H1 (cell line): ENCODE data around the gene LRRC45. TPM values are rescaled to one million over a fixed set of nuclear protein-coding genes. Genes with fewer than 3 reads are reported as not detected.

Experiments used
- GABPA ChIP-seq: IDR thresholded peaks from 2 replicates; pipeline ENCODE4 v1.6.1; 2011; ENCODE audit warnings: mild to moderate bottlenecking, low read length, moderate library complexity, borderline replicate concordance; ENCODE audit not compliant: insufficient read depth
- MAFK ChIP-seq: IDR thresholded peaks from 2 replicates; pipeline ENCODE4 v1.6.1; 2012; ENCODE audit warnings: low read depth, mild to moderate bottlenecking, improper control_type of control experiment, low read length
- PHF8 ChIP-seq: fragments of 200-600 bp; sonication (generic); conservative IDR thresholded peaks from 2 replicates; pipeline ENCODE4 v1.7.1; 2012; ENCODE audit warnings: low read depth, mild to moderate bottlenecking, inconsistent platforms, low read length, moderate library complexity
- SAP30 ChIP-seq: fragments of 300-600 bp; sonication (generic); IDR thresholded peaks from 2 replicates; pipeline ENCODE4 v1.7.1; 2012; ENCODE audit warnings: low read length, moderate library complexity, mild to moderate bottlenecking, inconsistent platforms; ENCODE audit not compliant: insufficient read depth, insufficient replicate concordance
- TEAD4 ChIP-seq: IDR thresholded peaks from 2 replicates; pipeline ENCODE4 v1.6.1; 2012; ENCODE audit warnings: low read depth, low read length, inconsistent platforms, mixed read lengths
- polyA plus RNA-seq, 7 experiments: library from polyadenylated mRNA; depleted of rRNA in 3 of 7; stranded (reverse) in 5 of 7; unstranded in 2 of 7; fragments of >200 nt in 5 of 7; fragments of 200-250 nt in 2 of 7; gene quantifications; 1 replicate in 5 of 7; 2 replicates in 1 of 7; 4 replicates in 1 of 7; pipeline versions ENCODE4 v1.2.1 to v1.2.3, GENCODE V29; 2011 to 2013; ENCODE audit warnings: missing spikeins in 2 of 7, mixed read lengths in 2 of 7
- total RNA-seq: library from RNA; stranded (reverse); fragmentation: NEBNext Ultra II Directional; extraction: Animal tissue kit (Norgen Biotek cat#: 25700); gene quantifications from 2 replicates; pipeline ENCODE4 v1.2.1, GENCODE V29; 2021

LRRC45 gene
- total and polyA plus RNA-seq, 2 of the 8 experiments (the other 6 are each of a cell fraction or from before 2014, with no cell fraction given), result 11.5 to 29.0 TPM

- TF ChIP-seq MAFK, result no peak
- TF ChIP-seq TEAD4, result no peak
- no peak for TF ChIP-seq PHF8
- no peak for TF ChIP-seq GABPA
- no peak for TF ChIP-seq SAP30
- TF ChIP-seq, all 59 proteins: peak for 0
These were observed 23.5 kb upstream of the LRRC45 start (continued) for GRCh38 chr17:81999587-81999975.
